ENCODE data around the gene SPEM1.

Gene SPEM1

DNA sequence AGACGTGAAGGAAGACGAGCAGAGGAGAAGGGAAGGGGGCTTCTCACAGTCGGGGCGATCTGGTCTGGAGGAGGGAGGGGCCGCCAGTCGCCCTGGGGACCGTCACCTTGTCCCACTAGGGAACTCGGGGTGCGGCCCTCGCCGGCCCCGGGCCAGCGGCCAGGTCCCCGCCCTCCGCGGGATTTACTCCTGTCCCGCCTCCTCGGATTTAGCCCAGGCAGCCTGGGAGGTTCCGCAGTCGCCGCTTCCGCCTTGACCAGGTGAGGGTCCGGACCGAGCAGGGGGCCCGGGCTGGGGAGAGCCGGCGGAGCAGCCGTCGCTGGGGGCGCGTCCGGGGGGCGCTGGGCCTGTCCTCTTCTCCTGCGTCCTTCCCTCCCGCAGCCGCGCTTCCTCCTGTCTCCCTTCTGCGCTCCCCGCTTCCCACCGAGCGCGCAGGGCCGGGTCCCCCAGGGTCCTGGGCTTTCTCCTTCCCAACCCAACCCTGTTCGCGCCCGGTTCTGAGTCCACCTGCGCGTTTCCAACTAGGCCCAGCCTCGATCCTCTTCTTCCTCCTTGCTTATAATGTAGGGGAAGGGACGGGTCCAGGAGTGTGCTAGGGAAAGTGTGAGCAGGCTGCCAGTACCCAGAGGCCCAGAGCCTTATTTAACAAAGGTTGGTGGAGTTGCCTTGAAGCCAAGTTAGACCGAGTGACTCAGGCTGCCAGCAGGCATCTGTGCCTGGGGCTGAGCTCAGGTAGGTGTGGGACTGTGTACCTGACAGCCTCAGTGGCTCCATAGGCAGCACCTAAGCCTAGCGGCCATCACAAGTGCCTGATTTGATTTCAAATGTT is 39.1 kb upstream of the SPEM1 start, which contains the start of gene TNK1:
Gene TNK1 (plus strand): TSS at position 235 of the 829 bp plus-strand sequence. CDS start 1,838 bp downstream, outside the sequence.
- in situ Hi-C loops (cut with MboI; ENCODE audit: low sequenced_read_pairs, unreplicated experiment), result no loop called here
- TF ChIP-seq, protein P1, sequence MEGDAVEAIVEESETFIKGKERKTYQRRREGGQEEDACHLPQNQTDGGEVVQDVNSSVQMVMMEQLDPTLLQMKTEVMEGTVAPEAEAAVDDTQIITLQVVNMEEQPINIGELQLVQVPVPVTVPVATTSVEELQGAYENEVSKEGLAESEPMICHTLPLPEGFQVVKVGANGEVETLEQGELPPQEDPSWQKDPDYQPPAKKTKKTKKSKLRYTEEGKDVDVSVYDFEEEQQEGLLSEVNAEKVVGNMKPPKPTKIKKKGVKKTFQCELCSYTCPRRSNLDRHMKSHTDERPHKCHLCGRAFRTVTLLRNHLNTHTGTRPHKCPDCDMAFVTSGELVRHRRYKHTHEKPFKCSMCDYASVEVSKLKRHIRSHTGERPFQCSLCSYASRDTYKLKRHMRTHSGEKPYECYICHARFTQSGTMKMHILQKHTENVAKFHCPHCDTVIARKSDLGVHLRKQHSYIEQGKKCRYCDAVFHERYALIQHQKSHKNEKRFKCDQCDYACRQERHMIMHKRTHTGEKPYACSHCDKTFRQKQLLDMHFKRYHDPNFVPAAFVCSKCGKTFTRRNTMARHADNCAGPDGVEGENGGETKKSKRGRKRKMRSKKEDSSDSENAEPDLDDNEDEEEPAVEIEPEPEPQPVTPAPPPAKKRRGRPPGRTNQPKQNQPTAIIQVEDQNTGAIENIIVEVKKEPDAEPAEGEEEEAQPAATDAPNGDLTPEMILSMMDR (IDR thresholded peaks at IDR 0.05; ENCODE audit: borderline replicate concordance, control extremely low read depth, extremely low read depth, insufficient read depth, missing control alignments), result no peak
- no peak for DNase-seq (ENCODE audit: low spot score)

DNA sequence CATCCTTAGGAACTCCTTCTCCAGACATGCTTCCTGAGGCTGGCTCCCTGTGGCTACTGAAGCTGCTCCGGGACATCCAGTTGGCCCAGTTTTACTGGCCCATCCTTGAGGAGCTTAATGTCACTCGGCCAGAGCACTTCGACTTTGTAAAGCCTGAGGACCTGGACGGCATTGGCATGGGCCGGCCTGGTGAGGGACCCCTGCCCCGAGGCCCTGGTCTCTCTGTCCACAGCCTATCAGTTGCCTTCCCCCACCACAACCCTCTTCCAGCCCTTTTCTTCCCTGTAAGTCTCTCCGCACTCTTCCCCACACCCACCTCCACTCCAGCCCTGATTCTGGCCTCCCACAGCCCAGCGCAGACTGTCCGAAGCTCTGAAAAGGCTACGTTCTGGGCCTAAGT is 37.2 kb upstream of the SPEM1 start:
- TF ChIP-seq, protein P1 (IDR thresholded peaks at IDR 0.05; ENCODE audit: borderline replicate concordance, control extremely low read depth, extremely low read depth, insufficient read depth, missing control alignments), result no peak
- in situ Hi-C loops (cut with MboI; ENCODE audit: low sequenced_read_pairs, unreplicated experiment), result no loop called here
- DNase-seq (ENCODE audit: low spot score), result no peak

- in situ Hi-C loops (cut with MboI; ENCODE audit: low sequenced_read_pairs, unreplicated experiment), result no loop called here
- DNase-seq (ENCODE audit: low spot score), result no peak
- TF ChIP-seq, protein P1 (IDR thresholded peaks at IDR 0.05; ENCODE audit: borderline replicate concordance, control extremely low read depth, extremely low read depth, insufficient read depth, missing control alignments), result no peak
Observed at GRCh38 chr17:7383371-7383741, 36.8 kb upstream of the SPEM1 start.

GRCh38 chr17:7383742-7384488 is 36.2 kb upstream of the SPEM1 start:
- in situ Hi-C loops (cut with MboI; ENCODE audit: low sequenced_read_pairs, unreplicated experiment), result no loop called here
- DNase-seq (ENCODE audit: low spot score), result peak; percentile 94
- TF ChIP-seq, protein P1 (IDR thresholded peaks at IDR 0.05; ENCODE audit: borderline replicate concordance, control extremely low read depth, extremely low read depth, insufficient read depth, missing control alignments), result no peak

GRCh38 chr17:7384489-7385081 is 35.5 kb upstream of the SPEM1 start:
- TF ChIP-seq, protein P1 (IDR thresholded peaks at IDR 0.05; ENCODE audit: borderline replicate concordance, control extremely low read depth, extremely low read depth, insufficient read depth, missing control alignments), result no peak
- DNase-seq (ENCODE audit: low spot score), result no peak
- in situ Hi-C loops (cut with MboI; ENCODE audit: low sequenced_read_pairs, unreplicated experiment), result no loop called here

DNA sequence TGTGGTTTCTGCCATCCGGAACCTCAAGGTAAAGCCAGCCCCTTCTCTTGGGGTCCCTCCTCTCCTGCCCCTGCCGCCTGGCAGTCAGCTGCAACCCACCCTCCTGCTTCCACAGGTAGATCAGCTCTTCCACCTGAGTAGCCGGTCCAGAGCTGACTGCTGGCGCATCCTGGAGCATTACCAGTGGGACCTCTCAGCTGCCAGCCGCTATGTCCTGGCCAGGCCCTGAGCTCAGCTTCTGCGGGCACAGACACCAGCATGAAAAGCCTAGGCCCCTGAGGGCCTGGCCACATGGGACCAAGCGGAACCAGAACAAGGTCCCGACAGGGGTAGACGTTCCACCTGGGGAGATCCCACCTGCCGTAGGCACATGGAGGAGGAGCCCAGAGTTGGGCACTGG is 31.3 kb upstream of the SPEM1 start:
- TF ChIP-seq, protein P1 (IDR thresholded peaks at IDR 0.05; ENCODE audit: borderline replicate concordance, control extremely low read depth, extremely low read depth, insufficient read depth, missing control alignments), result no peak
- in situ Hi-C loops (cut with MboI; ENCODE audit: low sequenced_read_pairs, unreplicated experiment), result no loop called here
- no peak for DNase-seq (ENCODE audit: low spot score)

Data from GM13976 (cell line).